Panc1 (cell line): ENCODE data around the gene OGN. TPM values are rescaled to one million over a fixed set of nuclear protein-coding genes. Genes with fewer than 3 reads are reported as not detected.

Experiments
- ATAC-seq: fragments of 200-7000 bp; cut with Tn5 transposase; 2 replicates; pipeline ENCODE4 v1.9.1; 2020; ENCODE audit warnings: mild to moderate bottlenecking, moderate library complexity
- BruUV-seq: library from RNA; stranded (reverse); fragments of 400-500 nt; replicated peaks from 2 replicates; lab custom pipeline; 2021; lab: Mats Ljungman, UMichigan
- CTCF ChIA-PET: fragments of 300-600 bp; sonication (Branson Sonifier 250); formaldehyde crosslinking; loops from one replicate; lab custom pipeline; 2022; ENCODE audit warnings: antibody characterized with exemption; lab: Charles Lee
- POLR2A ChIA-PET: fragments of 300-600 bp; sonication (Branson Sonifier 250); formaldehyde crosslinking; loops from one replicate; lab custom pipeline; 2022; ENCODE audit warnings: antibody characterized with exemption; lab: Charles Lee
- DNase-seq: peaks from one replicate; pipeline ENCODE4 v3.0.0-alpha.2; 2010; ENCODE audit warnings: low read depth, low spot score
- H3K27ac ChIP-seq: 2 replicates; pipeline ENCODE4 v1.5.1; 2011; ENCODE audit warnings: mild to moderate bottlenecking, low read length, inconsistent platforms
- H3K27me3 ChIP-seq: fragments of 200-500 bp; sonication (Bioruptor generic); 2 replicates; pipeline ENCODE4 v1.6.0; 2014; ENCODE audit warnings: low read length, inconsistent platforms; ENCODE audit not compliant: control insufficient read depth, insufficient read depth
- H3K36me3 ChIP-seq: fragments of 200-500 bp; sonication (Bioruptor generic); 2 replicates; pipeline ENCODE4 v1.5.1; 2014; ENCODE audit warnings: inconsistent platforms, mild to moderate bottlenecking, low read length, moderate library complexity; ENCODE audit not compliant: control insufficient read depth, insufficient read depth
- H3K4me1 ChIP-seq: 2 replicates; pipeline ENCODE4 v1.5.1; 2011; ENCODE audit warnings: inconsistent platforms, mild to moderate bottlenecking, low read length, moderate library complexity; ENCODE audit not compliant: control insufficient read depth, insufficient read depth
- H3K4me3 ChIP-seq, 2 experiments: 2 replicates each; pipeline ENCODE4 v1.5.1; 2011 to 2012; ENCODE audit warnings: low read depth in 2 of 2, low read length in 2 of 2, mild to moderate bottlenecking in 2 of 2, inconsistent platforms in 1 of 2, moderate library complexity in 1 of 2
- H3K9me3 ChIP-seq: fragments of 200-500 bp; sonication (Bioruptor generic); 2 replicates; pipeline ENCODE4 v1.5.1; 2014; ENCODE audit warnings: low read depth, mild to moderate bottlenecking, inconsistent platforms, low read length, moderate library complexity; ENCODE audit not compliant: control insufficient read depth, insufficient read depth
- CTCF ChIP-seq: fragments of 450-650 bp; IDR thresholded peaks from 2 replicates; pipeline ENCODE4 v1.5.1; 2017; ENCODE audit warnings: mild to moderate bottlenecking
- POLR2AphosphoS5 ChIP-seq: IDR thresholded peaks from 2 replicates; pipeline ENCODE4 v1.6.1; 2012; ENCODE audit warnings: mild to moderate bottlenecking, low read depth, low read length, moderate library complexity
- REST ChIP-seq, 2 experiments: IDR thresholded peaks; 2 replicates each; pipeline ENCODE4 v1.6.1; 2011 to 2012; ENCODE audit warnings: low read depth in 2 of 2, control low read depth in 1 of 2, low read length in 1 of 2, mild to moderate bottlenecking in 1 of 2, moderate library complexity in 1 of 2; ENCODE audit not compliant: insufficient read depth in 1 of 2
- SIN3A ChIP-seq: IDR thresholded peaks from 2 replicates; pipeline ENCODE4 v1.6.1; 2012; ENCODE audit warnings: low read depth, mild to moderate bottlenecking, low read length, moderate library complexity, borderline replicate concordance; ENCODE audit not compliant: insufficient read depth
- TCF7L2 ChIP-seq: IDR thresholded peaks from 2 replicates; pipeline ENCODE4 v1.6.1; 2011; ENCODE audit warnings: mild to moderate bottlenecking, low read depth, low read length, inconsistent platforms
- in situ Hi-C: cut with HindIII; loops from 2 replicates; pipeline ENCODE4 v1.10.0; 2016; ENCODE audit warnings: low sequenced_read_pairs, low pct_unique_long_range_greater_than_20kb
- intact Hi-C: fragments of 100-400 bp; cut with micrococcal nuclease; formaldehyde crosslinking; loops from one replicate; pipeline ENCODE4 v1.10.0; 2022; ENCODE audit not compliant: unreplicated experiment
- total RNA-seq: library from RNA; stranded (reverse); gene quantifications from one replicate; pipeline ENCODE4 v1.2.1, GENCODE V29; 2021; ENCODE audit not compliant: unreplicated experiment

The OGN gene
- total RNA-seq, 1 experiment from 2014 or later: 0.08 TPM

GRCh38 chr9:92333282-92333634 is 71.1 kb downstream of the OGN start:
- no peaks in the 10 kb centered on the region for H3K36me3 ChIP-seq
- H3K4me3 ChIP-seq: no peak overlapping the region
- no TSS peak for BruUV-seq
- TF ChIP-seq SIN3A (no peak), POLR2AphosphoS5 (no peak), TCF7L2 (no peak), REST (IDR thresholded peaks at IDR 0.05; ENCODE audit: insufficient read depth in 1 of 2, low read depth in 2 of 2, low read length in 1 of 2) (no peak), CTCF (no peak)
- ChIA-PET CTCF (no interaction called here), POLR2A (interaction anchor here (0.5 kb wide), 1 partner anchor 10 kb away, joined by 3 read pairs; no protein-coding TSS in a partner anchor)
- no peaks in the 10 kb centered on the region for H3K4me1 ChIP-seq
- intact Hi-C loops (no loop called here), in situ Hi-C loops (no loop called here)
- no peak for DNase-seq
- H3K9me3 ChIP-seq: no peaks in the 10 kb centered on the region
- no peak overlapping the region for H3K27ac ChIP-seq
- no peaks in the 10 kb centered on the region for H3K27me3 ChIP-seq
- ATAC-seq: no peak

Other genes starting within 250 kb of the OGN start
- 116 TPM for gene IARS1, start 110.9 kb downstream of the OGN start, total RNA-seq
- gene NOL8, start 79.2 kb downstream of the OGN start, total RNA-seq: 30.6 TPM
- 6.7 TPM for gene CENPP, start 78.6 kb downstream of the OGN start, total RNA-seq
- not detected for gene OMD, start 19.9 kb upstream of the OGN start, total RNA-seq
- not detected for gene ASPN, start 77.9 kb upstream of the OGN start, total RNA-seq
- not detected for gene ECM2, start 131.4 kb upstream of the OGN start, total RNA-seq